Lung (tissue), 12 donors: ENCODE data around the gene ULBP3. TPM values are rescaled to one million over a fixed set of nuclear protein-coding genes. Genes with fewer than 3 reads are reported as not detected.

ENCODE experiments used
- ATAC-seq: fragments of 200-7000 bp; cut with Tn5 transposase; one replicate; pipeline ENCODE4 v1.9.1; 2020; ENCODE audit warnings: moderate number of reproducible peaks; ENCODE audit not compliant: insufficient read depth, low FRiP score
- DNase-seq, 3 donors: peaks; one replicate each; pipeline ENCODE4 v3.0.0-alpha.2; 2013 to 2017
- H3K27ac ChIP-seq, 2 donors: one replicate each; pipeline ENCODE4 v1.5.1; 2013; ENCODE audit warnings: mild to moderate bottlenecking in 2 of 2, moderate library complexity in 2 of 2, control low read depth in 1 of 2, inconsistent platforms in 1 of 2, low read depth in 1 of 2, low read length in 1 of 2
- H3K27me3 ChIP-seq, 3 donors: one replicate each; pipeline ENCODE4 v1.5.1; 2013; ENCODE audit warnings: low read length in 2 of 3; ENCODE audit not compliant: control insufficient read depth in 3 of 3, insufficient read depth in 3 of 3
- H3K36me3 ChIP-seq, 4 donors: one replicate each; pipeline ENCODE4 v1.5.1; 2013; ENCODE audit warnings: low read length in 4 of 4, mild to moderate bottlenecking in 1 of 4, moderate library complexity in 1 of 4; ENCODE audit not compliant: control insufficient read depth in 4 of 4, insufficient read depth in 4 of 4
- H3K4me1 ChIP-seq, 5 donors: one replicate each; pipeline ENCODE4 v1.5.1; 2013; ENCODE audit warnings: low read length in 5 of 5, mild to moderate bottlenecking in 2 of 5, moderate library complexity in 1 of 5; ENCODE audit not compliant: control insufficient read depth in 5 of 5, insufficient read depth in 5 of 5
- H3K4me3 ChIP-seq: one replicate; pipeline ENCODE4 v1.5.1; 2013; ENCODE audit warnings: mild to moderate bottlenecking, control low read depth, moderate library complexity
- H3K9ac ChIP-seq, 2 donors: one replicate each; pipeline ENCODE4 v1.5.1; 2013; ENCODE audit warnings: low read length in 2 of 2, control low read depth in 1 of 2; ENCODE audit not compliant: insufficient read depth in 1 of 2
- H3K9me3 ChIP-seq, 4 donors: one replicate each; pipeline ENCODE4 v1.5.1; 2013; ENCODE audit warnings: low read length in 3 of 4, mild to moderate bottlenecking in 1 of 4, moderate library complexity in 1 of 4; ENCODE audit not compliant: control insufficient read depth in 4 of 4, insufficient read depth in 3 of 4
- WGBS, 2 donors: extraction: QIAGEN DNeasy Blood & Tissue Kit; methylation state at CpG; one replicate each; pipeline ENCODE4 v1.1.7; 2013; 5-methylcytosine and 5-hydroxymethylcytosine counted together
- polyA plus RNA-seq, 2 donors: library from polyadenylated mRNA; stranded (reverse); fragments of 200-250 nt; gene quantifications; one replicate each; pipeline ENCODE4 v1.2.1, GENCODE V29; 2013
- total RNA-seq, 2 donors: library from RNA; depleted of rRNA in 1 of 2; stranded (reverse); fragments of >200 nt in 1 of 2; gene quantifications; one replicate each; pipeline ENCODE4 v1.2.1, GENCODE V29; 2014 to 2021
- TF ChIP-seq, protein P1 (sequence below): IDR thresholded peaks from 2 replicates; pipeline ENCODE4 v1.5.1; 2012; ENCODE audit warnings: mild to moderate bottlenecking; ENCODE audit errors: control extremely low read depth, extremely low read depth
- donor health status: control.
- donor health status: control.
- donor health status: Bipolar disorder and iron deficiency.
- donor health status: healthy.
- donor health status: DM: yes; HTN: yes; CAD: no.

ULBP3 gene
- total and polyA plus RNA-seq, 4 donors = 1.4 to 6.8 (median 3.9) TPM

DNA sequence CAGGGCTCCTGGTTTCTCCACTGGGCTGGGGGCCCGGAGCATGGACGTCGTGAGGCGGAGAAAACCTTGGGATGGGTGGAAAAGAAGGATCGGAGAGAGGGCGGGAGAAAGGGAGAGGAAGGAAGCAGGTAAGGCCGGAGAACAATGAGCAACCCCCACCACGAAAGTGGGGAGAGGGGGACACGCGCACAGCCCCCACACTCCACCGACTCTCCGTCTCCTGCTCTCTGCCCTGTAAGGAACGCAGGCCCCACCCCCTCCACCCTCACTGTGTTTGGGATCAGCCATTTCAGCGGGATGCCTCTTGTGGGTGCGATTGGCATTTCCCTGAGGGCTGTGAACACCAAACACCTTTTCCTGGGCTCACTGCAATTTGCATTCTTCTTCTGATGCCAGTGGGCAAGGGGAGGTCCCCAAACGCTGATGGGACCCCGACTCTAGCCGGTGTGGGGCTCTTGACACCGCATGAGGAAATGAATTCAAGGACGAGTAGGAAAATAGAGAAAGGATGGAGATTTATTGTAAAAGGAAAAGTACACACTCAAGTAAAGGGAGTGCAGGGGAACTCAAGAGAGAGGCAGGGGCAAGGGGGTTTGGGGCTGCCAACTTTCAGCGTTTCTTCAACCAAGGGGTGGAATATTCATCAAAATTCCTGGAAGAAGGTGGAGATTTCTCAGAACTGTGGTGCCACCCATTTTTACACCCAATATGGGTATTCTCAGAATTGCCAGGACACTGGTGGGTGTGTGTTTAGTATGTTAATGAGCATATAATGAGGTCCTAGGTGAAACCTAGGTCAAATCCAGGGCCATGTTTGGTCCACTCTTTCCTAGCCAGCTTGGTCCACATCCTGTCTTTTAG lies 30.5 kb downstream of the ULBP3 start:
- peaks cover 0 to 87% (median 64%) of the 10 kb centered on the region in 3 donors for H3K27me3 ChIP-seq
- 5 to 12% methylated on average over 21 of the region's 21 CpGs for WGBS, 2 donors
- H3K4me1 ChIP-seq = peaks cover 0 to 13% (median 5%) of the 10 kb centered on the region in 5 donors
- peak in 1 of 3 donors; percentile 24 for DNase-seq
- H3K9ac ChIP-seq = no peak overlapping the region
- H3K36me3 ChIP-seq = no peaks in the 10 kb centered on the region
- H3K9me3 ChIP-seq = no peaks in the 10 kb centered on the region
- no peak overlapping the region for H3K4me3 ChIP-seq
- no peak overlapping the region for H3K27ac ChIP-seq
- TF ChIP-seq, protein P1, sequence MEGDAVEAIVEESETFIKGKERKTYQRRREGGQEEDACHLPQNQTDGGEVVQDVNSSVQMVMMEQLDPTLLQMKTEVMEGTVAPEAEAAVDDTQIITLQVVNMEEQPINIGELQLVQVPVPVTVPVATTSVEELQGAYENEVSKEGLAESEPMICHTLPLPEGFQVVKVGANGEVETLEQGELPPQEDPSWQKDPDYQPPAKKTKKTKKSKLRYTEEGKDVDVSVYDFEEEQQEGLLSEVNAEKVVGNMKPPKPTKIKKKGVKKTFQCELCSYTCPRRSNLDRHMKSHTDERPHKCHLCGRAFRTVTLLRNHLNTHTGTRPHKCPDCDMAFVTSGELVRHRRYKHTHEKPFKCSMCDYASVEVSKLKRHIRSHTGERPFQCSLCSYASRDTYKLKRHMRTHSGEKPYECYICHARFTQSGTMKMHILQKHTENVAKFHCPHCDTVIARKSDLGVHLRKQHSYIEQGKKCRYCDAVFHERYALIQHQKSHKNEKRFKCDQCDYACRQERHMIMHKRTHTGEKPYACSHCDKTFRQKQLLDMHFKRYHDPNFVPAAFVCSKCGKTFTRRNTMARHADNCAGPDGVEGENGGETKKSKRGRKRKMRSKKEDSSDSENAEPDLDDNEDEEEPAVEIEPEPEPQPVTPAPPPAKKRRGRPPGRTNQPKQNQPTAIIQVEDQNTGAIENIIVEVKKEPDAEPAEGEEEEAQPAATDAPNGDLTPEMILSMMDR = no peak
- ATAC-seq = no peak

DNA sequence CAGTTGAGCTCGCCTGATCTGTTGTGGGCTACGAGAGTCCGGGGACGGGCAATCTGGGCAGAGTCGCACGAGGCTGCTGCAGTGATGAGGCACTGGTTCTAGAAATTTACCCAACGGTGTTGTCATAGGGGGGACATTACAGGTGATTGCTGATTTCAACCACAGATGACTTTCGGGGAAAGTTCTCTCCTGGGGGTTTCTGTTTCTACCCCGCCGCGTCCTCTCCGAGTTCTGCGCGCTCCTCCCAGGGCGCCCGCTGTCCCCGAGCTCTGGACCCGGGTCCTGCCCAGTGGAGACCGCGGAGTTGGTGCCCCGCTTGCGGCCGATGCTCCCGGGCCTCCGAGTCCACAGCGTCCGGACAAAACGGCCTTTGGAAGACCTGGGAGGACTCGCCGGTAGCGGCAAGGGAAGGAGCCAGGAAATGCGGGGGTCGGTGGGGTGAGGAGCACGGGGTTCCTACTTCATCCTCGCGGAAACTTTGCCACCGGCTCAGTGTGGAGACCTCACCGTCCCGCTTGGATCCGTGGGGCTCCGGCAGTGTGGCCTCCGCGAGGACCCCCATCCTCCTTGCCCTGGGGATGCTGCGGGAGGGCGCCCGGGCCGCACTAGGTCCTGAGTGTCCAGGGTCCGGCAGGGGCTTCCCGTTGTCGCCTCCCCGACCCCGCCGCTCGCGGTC lies 31.3 kb downstream of the ULBP3 start:
- Histone ChIP-seq H3K4me1 (peaks cover 0 to 13% (median 5%) of the 10 kb centered on the region in 5 donors), H3K27me3 (peaks cover 0 to 92% (median 63%) of the 10 kb centered on the region in 3 donors), H3K9me3 (no peaks in the 10 kb centered on the region), H3K9ac (no peak overlapping the region), H3K27ac (no peak overlapping the region), H3K4me3 (no peak overlapping the region), H3K36me3 (no peaks in the 10 kb centered on the region)
- TF ChIP-seq, protein P1 = no peak
- ATAC-seq (no peak), DNase-seq (no peak)
- WGBS, 2 donors = 2 to 4% methylated on average over 55 of the region's 55 CpGs

DNA sequence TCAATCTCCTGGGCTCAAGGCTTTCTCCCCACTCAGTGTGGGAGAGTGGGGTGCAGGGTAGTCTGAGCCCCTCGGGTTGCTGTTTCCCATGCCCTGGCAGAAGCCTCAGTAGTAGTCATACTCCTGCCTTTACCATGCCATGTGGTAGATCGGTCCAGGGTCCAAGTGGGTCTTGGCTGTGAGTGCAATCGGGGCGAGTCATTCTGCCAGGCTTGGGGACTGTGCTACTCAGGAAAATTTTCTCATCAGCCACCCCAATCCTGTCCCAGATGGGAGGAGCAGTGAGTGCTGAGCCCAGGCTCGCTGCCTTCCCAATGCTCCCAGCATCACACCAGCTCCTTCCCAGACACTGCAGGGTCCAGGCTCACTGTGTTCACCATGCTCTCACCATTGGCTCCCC lies 32.8 kb downstream of the ULBP3 start:
- Histone ChIP-seq H3K4me3 (no peak overlapping the region), H3K27ac (no peak overlapping the region), H3K4me1 (peaks cover 0 to 13% (median 5%) of the 10 kb centered on the region in 5 donors), H3K27me3 (peaks cover 0 to 88% (median 60%) of the 10 kb centered on the region in 3 donors), H3K36me3 (no peaks in the 10 kb centered on the region), H3K9me3 (no peaks in the 10 kb centered on the region), H3K9ac (no peak overlapping the region)
- TF ChIP-seq, protein P1 = no peak
- no peak for DNase-seq
- no peak for ATAC-seq
- WGBS, 2 donors = 81 to 83% methylated on average over 5 of the region's 5 CpGs
